ENCODE measurements around the gene RACK1.

GRCh38 chr5:181243018-181243563 lies 615 bp downstream of the RACK1 start:
- TF ChIP-seq EP300 (IDR thresholded peaks at IDR 0.05) (no peak), CTCF (IDR thresholded peaks at IDR 0.05) (no peak), POLR2AphosphoS5 (IDR thresholded peaks at IDR 0.05) (no peak)
